NCI-H460 (cell line): ENCODE measurements around the gene WASHC3. TPM values are rescaled to one million over a fixed set of nuclear protein-coding genes. Genes with fewer than 3 reads are reported as not detected.

ENCODE experiments used
- DNase-seq: peaks from one replicate; pipeline ENCODE4 v3.0.0-alpha.2; 2016; ENCODE audit warnings: low read depth; ENCODE audit errors: extremely low read depth
- total RNA-seq: library from RNA; depleted of rRNA; stranded (reverse); fragments of >200 nt; shearing (Covaris generic); gene quantifications from 2 replicates; pipeline ENCODE4 v1.2.3, GENCODE V29; 2014; rRNA removed

The WASHC3 gene
- total RNA-seq, 1 experiment from 2014 or later, result 53.4 TPM

- no peak for DNase-seq
Observed at GRCh38 chr12:101982307-101982706, 79.5 kb downstream of the WASHC3 start.

DNA sequence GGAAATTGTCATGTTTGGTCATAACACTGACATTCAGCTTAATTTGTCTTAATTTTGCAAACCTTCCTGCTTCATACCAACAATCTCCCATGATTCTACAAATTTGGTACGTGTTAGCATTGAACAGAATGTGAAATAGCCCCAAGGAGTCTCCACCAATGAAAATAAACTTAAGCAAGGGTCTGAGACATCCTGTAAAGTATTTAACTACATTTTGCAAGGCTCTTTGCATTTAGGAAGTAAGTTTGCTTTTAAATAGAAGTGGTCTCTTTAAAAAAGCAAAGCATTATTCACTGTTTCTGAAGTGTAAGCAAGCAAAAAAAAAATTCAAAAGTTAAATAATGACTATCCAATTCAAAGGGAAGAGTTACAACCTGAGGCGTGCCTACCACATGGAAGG, 79.9 kb downstream of the WASHC3 start:
- DNase-seq, result no peak

DNA sequence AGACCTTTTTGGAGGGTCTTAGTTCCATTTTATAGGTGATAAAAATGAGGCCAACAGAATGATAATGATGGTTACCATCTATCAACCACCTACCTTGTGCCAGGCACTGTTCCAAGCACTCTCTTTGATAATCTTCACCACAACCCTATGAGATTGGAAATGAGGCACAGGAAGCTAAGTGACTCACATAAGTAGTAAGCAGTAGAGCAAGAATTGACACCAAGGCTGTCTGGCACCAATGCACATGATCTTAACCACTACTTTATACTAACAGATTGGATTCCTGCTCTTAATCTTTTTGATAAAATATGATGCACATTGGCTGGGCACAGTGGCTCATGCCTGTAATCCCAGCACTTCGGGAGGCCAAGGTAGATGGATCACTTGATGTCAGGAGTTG, 93.0 kb downstream of the WASHC3 start:
- DNase-seq, result no peak

DNA sequence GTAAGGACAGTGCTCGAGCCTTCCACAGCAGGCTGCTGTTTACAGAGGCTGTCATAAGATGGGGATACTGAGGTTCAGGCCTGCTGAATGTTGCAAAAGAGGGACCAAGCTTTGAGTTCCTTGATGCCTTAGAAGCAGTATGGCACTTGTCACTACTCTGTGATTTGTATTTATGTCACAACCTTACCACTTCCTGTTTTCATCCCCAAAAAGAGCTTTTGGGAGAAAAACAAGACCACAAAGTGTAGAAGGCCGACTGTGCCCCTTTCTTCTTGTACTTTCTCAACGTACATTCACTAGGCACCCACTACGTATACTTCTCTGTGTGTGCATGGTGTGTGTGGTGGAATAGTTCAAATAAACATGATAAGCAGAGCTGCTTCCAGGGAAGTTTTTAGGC, 94.3 kb downstream of the WASHC3 start:
- DNase-seq, result no peak

GRCh38 chr12:101966496-101966895, 95.3 kb downstream of the WASHC3 start:
- no peak for DNase-seq

- DNase-seq, result no peak
Observed at GRCh38 chr12:101963697-101964096, 98.1 kb downstream of the WASHC3 start.

Other genes starting within 250 kb of the WASHC3 start
- gene GNPTAB, start 231.0 kb downstream of the WASHC3 start, total RNA-seq, result 11.6 and 17.6 TPM in 2 replicates
- gene DRAM1, start 184.4 kb downstream of the WASHC3 start, total RNA-seq, result 26.6 and 30.8 TPM in 2 replicates
- gene NUP37, start 58.1 kb upstream of the WASHC3 start, total RNA-seq, result 92.6 TPM in 2 replicates
- gene PARPBP, start 58.2 kb upstream of the WASHC3 start, total RNA-seq, result 38.2 and 43.4 TPM in 2 replicates
- not detected in 2 replicates for gene PMCH, start 135.8 kb upstream of the WASHC3 start, total RNA-seq